GM19239 (cell line): ENCODE data around the gene MAGI1.

ENCODE experiments used
- DNase-seq: peaks from one replicate; pipeline ENCODE4 v3.0.0; 2011; ENCODE audit warnings: low spot score; ENCODE audit not compliant: insufficient read length
- FAIRE-seq: peaks from 2 replicates; lab custom pipeline; 2011; peaks lifted over from hg19 to GRCh38; lab: Jason Lieb, UNC

Gene MAGI1

DNA sequence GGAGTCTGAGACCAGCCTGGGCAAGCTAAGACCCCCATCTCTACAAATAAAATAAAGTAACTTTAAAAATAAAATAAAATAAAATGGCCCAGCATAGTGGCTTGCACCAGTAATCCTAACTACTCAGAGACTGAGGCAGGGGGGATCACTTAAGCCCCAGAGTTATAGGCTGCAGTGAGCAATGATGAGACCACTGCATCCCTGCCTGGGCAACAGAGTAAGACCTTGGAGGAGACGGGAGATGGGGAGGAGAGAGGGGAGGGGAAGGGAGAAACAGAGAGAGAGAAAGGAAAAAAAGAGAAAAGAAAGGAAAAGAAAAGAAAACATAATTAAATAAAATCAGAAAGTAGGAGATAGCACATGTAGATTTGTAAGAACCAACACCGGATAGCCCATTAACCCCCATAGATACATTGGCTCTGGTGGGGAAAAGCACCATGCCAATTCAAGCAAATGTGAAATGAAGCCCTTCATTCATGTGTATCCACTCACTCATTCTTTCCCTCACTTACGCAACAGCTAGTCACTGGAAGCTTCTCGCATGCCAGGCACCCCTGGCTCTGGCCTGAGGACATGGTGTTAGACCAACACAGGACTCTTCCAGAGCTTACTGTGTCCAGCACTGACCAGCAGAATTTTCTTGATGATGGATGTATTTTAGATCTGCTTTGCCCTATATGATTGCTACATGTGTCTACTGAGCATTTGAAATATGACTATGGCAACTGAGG is 183.2 kb downstream of the MAGI1 start:
- no peak for FAIRE-seq

DNA sequence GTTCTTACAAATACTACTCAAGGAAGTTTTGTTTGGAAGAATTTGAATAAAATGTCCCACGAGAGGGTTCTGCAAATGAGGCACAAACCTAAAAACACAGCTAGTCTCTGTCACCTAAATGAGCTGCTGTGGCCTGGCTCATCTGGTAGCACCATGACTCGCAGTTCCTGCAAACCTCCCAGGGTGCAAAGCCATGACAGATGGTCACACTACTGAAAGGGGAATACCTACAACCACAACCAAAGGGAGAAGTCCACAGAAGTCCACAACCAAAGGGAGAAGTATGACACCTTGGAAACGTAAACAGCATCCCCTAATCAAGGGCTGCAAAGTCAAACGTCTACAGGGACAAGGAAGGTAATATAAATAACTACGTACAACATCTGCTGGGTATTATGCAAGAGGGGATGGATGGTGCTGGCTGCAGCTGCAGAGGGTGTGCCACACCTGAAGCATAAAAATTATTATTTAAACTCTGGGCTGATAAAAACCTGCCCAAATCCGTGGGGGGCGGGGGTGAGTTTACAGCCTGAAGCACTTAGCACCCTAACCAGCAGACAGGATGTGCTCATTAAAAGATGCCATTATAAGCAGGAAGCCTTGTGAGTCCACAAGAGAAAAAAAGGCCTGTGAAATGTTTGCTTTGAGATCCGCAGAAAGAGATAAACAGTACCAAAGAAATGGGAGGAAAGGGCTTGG is 184.0 kb downstream of the MAGI1 start:
- FAIRE-seq: no peak
- no peak for DNase-seq

More for the DNA sequence above, 183.2 kb downstream of the MAGI1 start:
- DNase-seq: no peak

DNA sequence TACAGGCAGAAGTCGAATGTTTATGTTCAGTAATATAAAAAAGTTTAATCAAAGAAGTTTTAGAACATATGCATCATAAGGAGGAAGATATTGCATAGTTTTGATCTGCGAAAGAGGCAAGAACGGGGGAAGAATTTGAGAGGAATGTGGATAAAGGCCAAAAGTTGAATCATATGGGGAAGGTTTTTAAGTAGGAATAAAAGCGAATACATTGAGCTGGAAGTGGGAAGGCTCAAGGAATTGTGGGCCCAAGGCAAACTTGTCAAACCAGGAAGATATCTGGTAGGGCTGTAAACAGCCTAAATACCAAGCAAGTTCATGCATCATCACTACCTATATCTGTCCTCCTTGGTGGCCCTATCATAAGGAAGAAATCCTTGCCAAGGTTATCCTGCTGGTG is 186.9 kb downstream of the MAGI1 start:
- no peak for DNase-seq
- no peak for FAIRE-seq

DNA sequence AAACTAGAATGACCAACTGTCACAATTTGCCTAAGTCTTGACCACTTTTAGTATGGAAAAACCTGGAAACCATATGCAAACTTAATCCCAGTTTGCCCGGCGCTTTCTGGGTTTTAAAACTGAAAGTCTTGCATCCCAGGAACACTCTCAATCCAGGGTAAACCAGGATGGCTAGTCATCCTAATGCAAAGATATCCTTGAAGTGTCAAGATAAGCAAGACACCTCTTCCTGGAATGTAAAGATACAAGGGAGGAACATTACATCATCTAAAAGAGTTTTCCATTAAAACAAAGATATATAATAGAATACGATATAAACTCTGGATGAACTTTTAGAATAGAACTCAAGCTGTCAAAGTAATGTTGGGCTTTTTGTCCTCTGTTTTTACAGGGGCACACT is 188.5 kb downstream of the MAGI1 start:
- FAIRE-seq (no peak), DNase-seq (no peak)

DNA sequence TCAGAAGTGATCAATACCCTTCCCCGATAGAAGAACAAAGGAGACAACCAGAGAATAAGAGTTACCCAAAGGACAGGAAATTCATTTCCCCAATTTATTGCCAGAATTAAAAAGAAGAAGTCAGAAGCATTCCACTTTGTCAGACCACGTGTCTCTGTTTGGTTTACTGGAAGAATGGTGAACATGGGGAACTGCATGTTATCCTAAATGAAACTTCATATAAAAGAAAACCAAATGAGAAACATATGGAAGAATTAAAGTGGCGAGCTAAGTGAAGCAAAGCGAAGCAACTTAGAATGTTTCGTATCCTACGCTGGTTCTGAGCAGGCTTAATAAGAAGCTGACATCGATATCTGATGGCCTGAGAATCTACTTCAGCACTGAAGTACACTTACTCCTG is 190.7 kb downstream of the MAGI1 start:
- FAIRE-seq (no peak), DNase-seq (no peak)

DNA sequence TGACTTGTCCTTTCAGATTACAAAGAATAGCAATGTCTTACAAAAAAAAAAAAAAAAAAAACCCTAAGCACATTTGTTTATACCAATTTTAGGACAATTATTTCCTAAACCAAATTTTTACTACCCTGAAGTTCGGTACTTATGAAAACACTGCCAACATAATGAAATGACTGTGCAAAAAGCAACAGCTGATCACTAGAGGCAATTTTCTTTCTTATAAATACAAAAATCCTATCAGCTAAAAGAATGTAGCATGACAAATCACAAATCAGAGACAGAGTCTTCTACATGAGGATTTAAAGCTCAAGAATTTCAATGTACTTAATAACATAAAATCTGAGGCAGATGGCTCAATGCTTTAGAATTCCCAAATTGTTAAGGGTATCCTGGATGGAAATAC is 191.8 kb downstream of the MAGI1 start:
- DNase-seq: no peak
- FAIRE-seq: no peak

DNA sequence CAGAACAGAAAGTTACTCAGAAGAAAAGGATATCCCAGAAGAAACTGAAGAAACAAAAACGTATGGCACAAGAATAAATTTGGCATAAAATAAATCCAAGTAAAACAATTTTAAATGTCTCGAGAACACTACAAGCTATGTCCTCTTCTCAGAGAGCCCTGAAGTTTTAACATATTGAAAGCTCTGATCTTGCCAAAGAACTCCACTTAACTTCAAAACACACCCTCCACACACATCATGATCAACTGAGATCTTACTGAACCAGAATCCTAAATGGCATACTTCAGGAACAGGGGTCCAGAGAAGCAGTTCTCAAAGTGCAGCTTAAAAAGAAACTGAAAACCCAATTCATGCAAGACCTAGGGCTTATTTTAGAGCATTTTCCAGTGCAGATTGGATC is 194.3 kb downstream of the MAGI1 start:
- FAIRE-seq: no peak
- DNase-seq: no peak

DNA sequence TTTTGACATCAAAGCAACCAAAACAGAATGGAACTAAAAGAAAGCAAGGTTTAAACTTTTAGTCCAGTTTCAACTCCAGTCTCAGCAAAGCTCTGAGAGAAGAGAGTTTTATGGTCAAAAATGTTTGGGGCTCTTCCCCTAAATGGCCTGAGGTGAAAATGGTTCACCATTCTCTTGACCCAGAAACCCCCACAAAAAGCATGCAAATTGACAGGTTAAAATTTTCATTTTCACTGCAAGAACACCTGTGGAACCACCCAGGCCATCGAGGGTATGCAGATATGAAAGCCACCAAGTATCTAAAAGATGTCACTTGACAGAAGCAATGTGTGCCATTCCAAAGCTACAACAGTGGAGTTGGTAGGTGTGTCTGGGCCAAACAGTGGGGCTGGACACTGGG is 195.0 kb downstream of the MAGI1 start:
- FAIRE-seq: no peak
- DNase-seq: no peak

DNA sequence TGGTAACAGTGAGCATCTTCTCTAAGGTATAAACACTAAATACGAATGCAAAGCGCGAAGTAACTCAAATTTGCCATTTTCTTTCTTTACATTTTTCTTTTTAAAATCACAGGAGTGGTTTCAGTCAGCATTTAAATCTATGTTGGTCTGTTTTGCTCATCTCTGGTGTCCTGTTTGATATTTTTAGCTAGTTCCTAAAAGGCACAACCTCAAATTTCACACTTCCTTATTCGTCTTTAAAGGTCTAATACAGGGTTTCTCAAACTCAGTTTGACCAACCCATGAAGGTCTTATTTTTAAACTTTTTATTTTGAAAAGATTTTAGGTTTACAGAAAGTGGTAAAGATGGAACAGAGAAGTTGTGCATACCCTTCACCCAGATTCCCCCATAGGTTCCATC is 201.1 kb downstream of the MAGI1 start:
- FAIRE-seq: no peak
- no peak for DNase-seq

DNA sequence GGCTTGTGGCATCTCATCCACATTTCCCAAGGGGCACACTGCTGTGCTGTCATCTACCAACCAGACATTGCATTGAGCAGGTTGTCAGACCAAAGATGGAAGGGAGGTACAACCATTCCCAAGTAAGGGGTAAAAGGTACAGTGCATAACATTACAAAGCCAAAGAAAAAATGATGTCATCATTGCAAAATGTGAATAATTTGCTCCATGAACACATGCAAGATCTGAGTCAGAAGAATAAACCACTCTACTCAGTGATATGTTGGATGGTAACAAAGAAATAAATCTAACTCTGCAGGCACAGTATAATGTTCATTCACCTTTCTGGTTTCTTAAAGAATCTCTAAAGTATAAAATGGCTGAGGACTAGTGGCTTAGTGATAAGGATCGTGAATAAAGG is 202.7 kb downstream of the MAGI1 start:
- FAIRE-seq (no peak), DNase-seq (no peak)

DNA sequence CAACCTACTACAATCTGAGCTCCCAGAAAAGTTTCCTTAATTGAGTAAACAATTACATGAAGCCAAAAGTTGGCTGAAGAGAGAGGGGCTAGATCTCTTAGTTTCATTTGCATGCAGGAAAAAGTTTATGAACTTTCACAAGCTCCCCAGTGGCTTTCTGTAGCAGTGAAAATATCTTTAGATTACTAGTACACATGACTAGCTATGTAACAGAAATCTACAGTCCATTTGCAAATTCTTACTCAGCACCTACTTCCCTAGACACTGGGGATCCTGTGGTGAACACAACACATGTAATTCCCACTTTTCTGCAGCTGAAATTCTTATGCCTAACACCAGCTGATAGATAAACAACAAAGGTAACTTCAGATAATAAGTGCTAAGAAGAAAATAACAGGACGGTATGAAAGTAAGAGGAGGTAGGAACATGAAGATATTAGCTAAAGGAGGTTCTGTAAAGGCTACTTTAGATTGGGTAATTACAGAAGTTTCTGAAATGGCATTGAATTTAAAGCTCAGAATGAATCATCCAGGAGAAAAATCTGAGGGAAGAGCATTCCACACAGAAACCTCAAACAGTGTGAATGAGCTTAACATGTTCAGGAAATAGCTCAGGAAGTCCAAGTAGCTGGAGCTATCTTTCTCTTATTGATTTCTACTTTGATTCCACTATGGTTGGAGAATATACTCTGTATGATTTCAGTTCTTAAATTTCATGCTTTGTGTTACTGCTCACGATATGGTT is 204.8 kb downstream of the MAGI1 start:
- no peak for FAIRE-seq
- no peak for DNase-seq

DNA sequence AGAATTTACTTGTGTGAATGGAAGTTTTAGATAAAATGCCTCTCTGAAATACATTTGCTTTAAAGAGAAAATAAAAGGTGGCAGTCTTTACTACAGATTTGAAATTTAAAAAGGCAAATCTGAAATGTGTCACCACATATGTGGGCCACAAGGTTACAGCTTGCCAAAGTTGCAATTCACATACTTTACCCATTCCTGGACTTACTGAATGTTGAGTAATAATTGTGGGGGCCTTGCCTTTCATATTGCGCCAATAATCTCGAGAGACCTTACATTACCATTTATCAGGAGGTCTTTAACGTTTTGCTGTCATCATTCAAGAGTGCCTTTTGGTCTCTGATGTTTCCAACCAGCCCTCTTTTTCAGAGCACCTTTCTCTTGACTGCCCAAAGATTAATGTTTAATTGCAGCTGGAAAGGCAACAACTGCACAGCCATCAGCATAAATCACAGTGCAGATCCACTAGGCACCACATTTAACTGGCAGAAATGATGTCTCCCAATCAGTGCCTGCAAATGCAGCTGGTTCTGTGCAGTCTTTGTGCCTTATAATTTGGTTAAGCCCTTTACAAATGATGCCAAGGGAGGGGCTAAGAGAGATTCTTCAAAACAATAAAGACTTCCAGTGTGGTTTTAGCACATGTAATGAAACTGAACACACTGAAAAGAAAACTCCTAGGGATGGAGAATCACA is 206.8 kb downstream of the MAGI1 start:
- DNase-seq: no peak
- no peak for FAIRE-seq

DNA sequence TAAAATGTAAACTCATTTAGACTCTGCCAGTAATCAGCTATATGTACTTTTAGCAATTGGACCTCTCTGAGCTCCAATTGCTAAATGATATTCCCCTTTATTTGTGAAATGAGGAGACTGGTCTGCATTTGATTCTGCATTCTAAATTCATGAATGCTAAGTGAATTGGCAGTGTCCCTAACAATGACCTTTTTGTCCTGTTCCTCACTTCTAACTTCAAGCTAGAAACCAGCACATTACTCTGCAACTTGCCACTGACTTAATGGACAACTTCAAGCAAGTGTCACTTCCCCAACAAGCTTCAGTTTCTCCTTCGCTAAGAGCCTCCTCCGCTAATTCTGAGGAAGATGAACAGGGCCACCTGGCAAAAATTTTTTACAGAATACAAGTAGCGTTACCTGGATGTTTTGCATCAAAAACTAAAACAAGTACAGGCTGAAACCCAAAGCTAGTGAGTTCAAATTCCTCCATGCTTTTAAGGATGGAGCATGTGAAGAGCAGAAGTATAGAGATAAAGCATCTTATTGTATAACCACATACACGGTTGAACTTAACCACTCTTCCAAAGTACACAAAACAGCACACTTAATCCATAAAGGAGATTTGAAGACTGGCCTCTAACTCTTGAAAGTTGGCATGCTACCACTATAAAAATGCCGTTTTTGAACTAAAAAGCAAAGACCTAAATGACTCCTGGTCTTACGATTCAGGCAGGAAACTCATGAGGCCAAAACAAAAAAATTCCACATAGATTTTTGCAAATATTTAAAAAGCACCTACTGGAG is 207.6 kb downstream of the MAGI1 start:
- FAIRE-seq (no peak), DNase-seq (no peak)

DNA sequence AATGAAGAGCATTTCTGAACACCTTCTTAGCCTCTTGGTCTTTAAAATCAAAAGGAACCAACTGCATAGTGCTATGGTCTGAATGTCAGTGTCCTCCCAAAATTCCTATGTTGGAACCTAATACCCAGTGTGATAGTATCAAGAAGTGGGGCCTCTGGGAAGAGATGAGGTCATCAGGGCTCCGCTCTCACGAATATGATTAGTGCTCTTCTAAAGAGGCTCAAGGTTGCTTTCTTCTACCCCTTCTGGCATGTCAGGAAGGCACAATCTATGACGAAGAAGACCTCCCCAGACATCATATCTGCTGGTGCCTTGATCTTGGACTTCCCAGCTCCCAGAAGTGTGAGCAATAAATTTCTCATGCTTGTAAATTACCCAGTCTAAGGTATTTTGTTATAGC is 209.5 kb downstream of the MAGI1 start:
- no peak for DNase-seq
- no peak for FAIRE-seq

DNA sequence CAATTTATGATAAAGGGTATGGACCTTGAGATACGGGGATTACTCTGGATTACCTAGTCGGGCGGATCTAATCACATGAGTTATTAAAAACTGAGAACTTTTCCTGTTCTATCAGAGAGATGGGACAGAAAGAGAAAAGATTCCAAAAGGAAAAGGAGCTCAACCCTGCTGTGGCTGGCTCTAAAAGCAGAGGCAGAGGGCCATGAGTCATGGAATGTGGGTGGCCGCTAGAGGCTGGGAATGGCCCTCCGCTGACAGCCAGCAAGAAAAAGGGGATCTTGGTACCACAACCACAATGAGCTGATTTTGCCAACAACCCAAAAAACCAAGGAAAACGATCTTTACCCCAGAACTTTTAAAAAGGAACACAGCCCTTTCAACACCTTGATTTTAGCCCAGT is 210.0 kb downstream of the MAGI1 start:
- FAIRE-seq (no peak), DNase-seq (no peak)

DNA sequence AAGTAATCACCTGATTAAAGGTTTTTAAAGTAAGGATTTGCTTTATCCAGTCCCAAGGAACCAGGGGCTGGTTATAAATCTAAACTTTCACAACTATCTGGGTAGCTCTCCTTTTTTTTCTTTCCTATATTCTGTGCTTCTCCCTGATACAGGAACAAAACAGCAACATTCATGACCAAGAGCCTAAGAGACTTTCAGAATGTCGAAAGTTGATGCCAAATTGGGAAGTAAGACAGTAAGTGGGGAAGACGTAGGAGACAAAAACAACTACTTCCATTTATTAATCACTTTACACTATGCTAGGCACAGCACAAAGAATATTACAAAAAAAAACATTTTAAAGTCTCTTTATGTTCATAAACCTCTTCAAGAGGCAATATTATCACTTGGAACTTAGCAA is 211.6 kb downstream of the MAGI1 start:
- DNase-seq: no peak
- FAIRE-seq: no peak

DNA sequence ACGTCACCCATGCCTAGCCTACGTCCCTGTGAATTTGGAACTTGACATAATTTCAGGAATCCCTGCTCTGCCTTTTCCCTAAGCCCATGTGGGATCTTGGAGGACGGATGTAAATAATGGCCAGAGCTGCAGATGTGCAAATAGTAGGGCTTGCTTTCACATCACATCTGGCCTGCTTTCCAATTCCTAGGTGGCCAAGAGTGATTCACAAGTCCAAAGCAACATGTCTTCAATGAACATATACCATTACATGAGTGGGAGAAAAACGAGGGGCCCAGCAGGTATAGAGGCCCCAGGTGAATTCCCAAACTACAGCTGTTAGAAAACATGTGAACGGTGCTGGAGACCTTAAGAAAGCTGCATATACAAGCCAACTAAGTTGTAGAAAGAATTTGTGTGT is 214.6 kb downstream of the MAGI1 start:
- no peak for DNase-seq
- FAIRE-seq: no peak

DNA sequence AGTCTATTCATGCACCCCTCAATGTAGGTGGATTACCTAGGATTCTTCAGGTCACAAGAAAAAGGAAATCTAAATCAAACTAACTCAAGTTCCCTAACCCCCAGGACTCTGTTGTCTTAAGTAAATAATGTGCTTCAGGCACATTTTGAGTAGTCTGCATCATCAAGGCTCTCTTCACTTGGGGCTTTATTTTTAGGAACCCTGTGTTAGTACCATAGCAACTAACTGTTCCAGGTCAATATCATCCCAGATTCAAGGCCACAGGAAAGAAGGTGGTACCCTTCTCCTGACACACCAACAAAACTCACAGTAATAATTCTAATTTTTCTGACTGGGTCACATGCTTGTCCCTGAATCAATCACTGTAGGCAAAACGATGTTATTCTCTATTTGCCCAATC is 218.1 kb downstream of the MAGI1 start:
- DNase-seq (no peak), FAIRE-seq (no peak)

DNA sequence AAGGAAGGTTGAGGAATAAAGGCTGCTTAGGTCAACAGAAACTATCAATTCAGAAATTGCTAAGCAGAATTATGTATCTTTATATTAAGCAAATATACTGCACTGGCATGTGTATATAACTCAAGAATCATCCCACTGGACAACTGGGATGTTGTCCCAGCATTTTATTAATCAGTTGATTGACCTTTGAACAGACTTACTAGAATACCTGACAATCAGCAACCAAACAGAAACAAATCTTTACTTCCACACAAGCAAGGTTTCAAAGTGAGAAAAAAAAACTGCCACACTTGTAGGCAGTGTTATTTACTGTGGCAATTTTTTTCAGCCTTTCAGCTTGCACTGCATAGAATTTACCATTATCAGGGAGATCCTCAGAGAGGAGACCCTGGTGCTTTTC is 218.8 kb downstream of the MAGI1 start:
- DNase-seq (no peak), FAIRE-seq (no peak)

DNA sequence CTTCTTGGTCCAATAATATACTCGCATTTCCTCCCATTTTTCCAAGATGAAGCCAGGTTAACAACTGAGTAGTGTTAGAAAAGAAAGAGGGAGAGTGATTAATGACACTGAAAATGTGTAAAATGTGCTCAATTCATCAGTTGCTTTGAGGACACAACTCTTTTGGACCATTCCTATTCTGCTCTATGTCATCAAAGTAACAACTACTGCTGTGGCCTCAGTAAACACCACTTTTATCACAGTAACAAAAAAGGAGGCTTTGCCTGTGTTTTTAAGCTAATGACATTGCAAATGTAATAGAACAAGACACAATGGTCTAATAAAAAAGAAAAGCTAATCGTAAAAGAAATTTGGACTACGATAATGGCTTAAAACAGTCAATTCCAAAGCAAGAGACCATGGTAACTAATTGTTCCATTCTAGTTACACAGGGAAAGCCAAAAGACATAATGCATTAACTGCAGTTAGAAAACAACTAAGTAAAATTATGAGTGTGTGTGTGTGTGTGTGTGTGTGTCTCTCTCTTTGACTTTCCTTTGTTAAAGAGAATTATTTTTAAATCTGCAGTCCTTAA is 221.1 kb downstream of the MAGI1 start:
- no peak for DNase-seq
- FAIRE-seq: no peak
